ENCODE data around the gene ZNF544. TPM values are rescaled to one million over a fixed set of nuclear protein-coding genes. Genes with fewer than 3 reads are reported as not detected.

Gene ZNF544
- total and polyA plus RNA-seq, 12 donors = 19.2 to 35.0 (median 23.0) TPM

DNA sequence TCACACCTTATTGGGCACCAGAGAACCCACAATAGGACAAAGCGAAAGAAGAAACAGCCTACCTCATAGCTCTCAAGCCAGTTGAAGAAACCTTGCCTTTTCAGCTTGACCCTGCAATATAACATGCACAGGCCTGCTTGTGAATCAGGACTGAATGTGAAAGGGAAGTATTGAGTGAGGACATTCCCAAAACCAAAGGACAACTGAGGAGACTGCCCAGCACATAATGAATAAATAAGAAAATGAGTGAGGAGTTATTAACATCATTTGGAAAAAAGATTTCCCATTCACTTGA lies 15.7 kb upstream of the ZNF544 start:
- Histone ChIP-seq H3K4me1 (no peaks in the 10 kb centered on the region), H3K27ac (no peak overlapping the region), H3K4me3 (no peak overlapping the region), H3K36me3 (peaks cover 33 to 69% (median 61%) of the 10 kb centered on the region in 9 donors), H3K27me3 (no peaks in the 10 kb centered on the region), H3K9me3 (peaks cover 32 to 100% (median 100%) of the 10 kb centered on the region in 11 donors)
- ATAC-seq (no peak), DNase-seq (no peak)
- 86 to 100% methylated on average over 1 of the region's 1 CpG for WGBS, 2 donors
- intact Hi-C loops (cut with DNase I) = no loop called here
- TF ChIP-seq, protein P1, sequence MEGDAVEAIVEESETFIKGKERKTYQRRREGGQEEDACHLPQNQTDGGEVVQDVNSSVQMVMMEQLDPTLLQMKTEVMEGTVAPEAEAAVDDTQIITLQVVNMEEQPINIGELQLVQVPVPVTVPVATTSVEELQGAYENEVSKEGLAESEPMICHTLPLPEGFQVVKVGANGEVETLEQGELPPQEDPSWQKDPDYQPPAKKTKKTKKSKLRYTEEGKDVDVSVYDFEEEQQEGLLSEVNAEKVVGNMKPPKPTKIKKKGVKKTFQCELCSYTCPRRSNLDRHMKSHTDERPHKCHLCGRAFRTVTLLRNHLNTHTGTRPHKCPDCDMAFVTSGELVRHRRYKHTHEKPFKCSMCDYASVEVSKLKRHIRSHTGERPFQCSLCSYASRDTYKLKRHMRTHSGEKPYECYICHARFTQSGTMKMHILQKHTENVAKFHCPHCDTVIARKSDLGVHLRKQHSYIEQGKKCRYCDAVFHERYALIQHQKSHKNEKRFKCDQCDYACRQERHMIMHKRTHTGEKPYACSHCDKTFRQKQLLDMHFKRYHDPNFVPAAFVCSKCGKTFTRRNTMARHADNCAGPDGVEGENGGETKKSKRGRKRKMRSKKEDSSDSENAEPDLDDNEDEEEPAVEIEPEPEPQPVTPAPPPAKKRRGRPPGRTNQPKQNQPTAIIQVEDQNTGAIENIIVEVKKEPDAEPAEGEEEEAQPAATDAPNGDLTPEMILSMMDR (IDR thresholded peaks at IDR 0.05) = no peak

- no peaks in the 10 kb centered on the region for H3K4me1 ChIP-seq
- 37 to 38% methylated on average over 34 of the region's 34 CpGs for WGBS, 2 donors
- peaks cover 10 to 28% (median 20%) of the 10 kb centered on the region in 9 donors for H3K36me3 ChIP-seq
- no peaks in the 10 kb centered on the region for H3K27me3 ChIP-seq
- H3K9me3 ChIP-seq = peaks cover 17 to 100% (median 67%) of the 10 kb centered on the region in 11 donors
- no peak for DNase-seq
- H3K27ac ChIP-seq = no peak overlapping the region
- intact Hi-C loops (cut with DNase I) = no loop called here
- no peak overlapping the region for H3K4me3 ChIP-seq
- TF ChIP-seq, protein P1 (IDR thresholded peaks at IDR 0.05) = no peak
- ATAC-seq = no peak
Observed at GRCh38 chr19:58217069-58217481, 11.6 kb upstream of the ZNF544 start.

GRCh38 chr19:58217607-58218391 lies 10.9 kb upstream of the ZNF544 start:
- WGBS, 2 donors = 95 to 96% methylated on average over 25 of the region's 25 CpGs
- DNase-seq (no peak), ATAC-seq (no peak)
- no peak overlapping the region for H3K27ac ChIP-seq
- H3K36me3 ChIP-seq = peaks cover 3 to 21% (median 13%) of the 10 kb centered on the region in 9 donors
- TF ChIP-seq, protein P1 (IDR thresholded peaks at IDR 0.05) = no peak
- H3K4me1 ChIP-seq = no peaks in the 10 kb centered on the region
- intact Hi-C loops (cut with DNase I) = no loop called here
- H3K27me3 ChIP-seq = no peaks in the 10 kb centered on the region
- no peak overlapping the region for H3K4me3 ChIP-seq
- H3K9me3 ChIP-seq = peaks cover 14 to 99% (median 60%) of the 10 kb centered on the region in 11 donors

GRCh38 chr19:58218899-58219298 lies 9.8 kb upstream of the ZNF544 start:
- ATAC-seq = no peak
- Histone ChIP-seq H3K36me3 (peaks cover 0 to 10% (median 2%) of the 10 kb centered on the region in 9 donors), H3K27ac (no peak overlapping the region), H3K27me3 (no peaks in the 10 kb centered on the region), H3K9me3 (peaks cover 11 to 99% (median 50%) of the 10 kb centered on the region in 11 donors), H3K4me1 (no peaks in the 10 kb centered on the region), H3K4me3 (no peak overlapping the region)
- intact Hi-C loops (cut with DNase I) = no loop called here
- 45 to 46% methylated on average over 9 of the region's 9 CpGs for WGBS, 2 donors
- TF ChIP-seq, protein P1 (IDR thresholded peaks at IDR 0.05) = peak in 5 of 9 donors; percentile 17 to 36 (median 20)
- no peak for DNase-seq

Measured in heart right ventricle (tissue), 16 donors.